ENCODE measurements around the gene BIRC5.

Gene BIRC5

DNA sequence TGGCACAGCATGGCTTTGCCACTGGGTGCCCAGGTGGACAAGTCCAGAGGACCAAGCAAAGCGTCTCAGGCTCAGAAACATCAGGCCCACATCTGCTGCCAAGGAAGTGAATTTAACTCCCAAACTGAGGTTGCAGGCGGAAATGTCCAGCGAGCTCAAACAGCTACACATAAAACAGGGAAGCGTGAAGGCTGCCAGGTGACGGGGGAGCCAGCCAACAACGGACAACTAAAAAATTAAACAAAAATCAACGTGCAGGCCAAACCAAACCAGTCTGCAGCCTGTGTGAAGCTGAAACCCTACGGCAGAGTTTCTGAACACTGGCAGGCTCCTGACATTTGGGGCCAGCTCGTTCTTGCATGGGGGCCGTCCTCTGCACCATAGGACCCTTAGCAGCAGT is 29.7 kb upstream of the BIRC5 start:
- no peak for DNase-seq (ENCODE audit: low spot score)

- no peak for DNase-seq (ENCODE audit: low spot score)
Observed at GRCh38 chr17:78184868-78185267, 29.2 kb upstream of the BIRC5 start.

- DNase-seq (ENCODE audit: low spot score), result no peak
Observed at GRCh38 chr17:78185981-78186691, 27.9 kb upstream of the BIRC5 start.

DNA sequence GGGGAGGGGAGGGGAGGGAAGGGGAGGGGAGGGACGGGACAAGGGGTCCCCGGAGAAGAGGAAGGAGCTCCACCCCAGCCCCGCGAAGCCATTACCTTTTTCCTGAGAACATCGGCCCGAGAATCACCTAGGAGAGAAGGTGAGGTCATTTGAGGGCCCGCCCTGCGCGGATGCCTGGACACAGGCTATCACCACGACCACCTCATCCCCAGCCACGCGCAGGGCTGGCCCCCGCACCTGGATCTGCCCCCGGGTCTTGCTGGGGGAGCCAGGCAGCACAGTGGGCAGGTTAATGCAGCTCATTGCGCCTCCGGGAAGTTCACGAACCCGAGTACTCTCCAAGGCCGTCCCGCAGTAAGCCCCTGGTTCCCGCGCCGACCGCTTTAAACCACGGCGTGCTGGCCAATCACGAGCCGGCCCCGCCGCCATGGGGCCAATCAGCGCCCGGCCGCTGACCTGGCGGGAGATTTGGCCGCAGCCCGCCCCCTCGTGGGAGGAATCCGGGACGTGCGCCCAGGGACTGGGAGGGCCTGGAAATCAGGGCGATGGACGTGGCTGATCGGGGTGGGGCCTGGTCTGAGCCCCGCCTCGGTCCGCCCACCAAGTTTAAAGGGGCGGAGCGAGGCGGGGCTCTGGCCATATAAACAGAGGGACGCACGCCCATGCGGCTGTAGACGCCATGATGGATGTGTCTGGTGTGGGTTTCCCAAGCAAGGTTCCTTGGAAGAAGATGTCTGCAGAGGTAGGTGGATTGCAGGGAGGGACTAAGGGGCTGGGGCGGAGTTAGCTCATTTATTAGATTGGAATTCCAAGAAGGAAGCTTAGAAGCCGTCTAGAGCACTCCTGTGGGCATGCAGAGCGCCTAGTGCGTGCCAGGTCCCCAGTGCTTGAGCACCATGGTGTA is 27.1 kb upstream of the BIRC5 start, which contains the start of the genes AFMID and TK1:
Gene AFMID, plus strand, starts transcription at position 671 of the 904 bp plus-strand sequence. Its CDS starts 9 bp downstream, at position 680.
Gene TK1, minus strand, starts transcription at position 361 of the 904 bp plus-strand sequence. Its CDS starts 58 bp downstream, at position 303.
- peak; percentile 96 for DNase-seq (ENCODE audit: low spot score)

DNA sequence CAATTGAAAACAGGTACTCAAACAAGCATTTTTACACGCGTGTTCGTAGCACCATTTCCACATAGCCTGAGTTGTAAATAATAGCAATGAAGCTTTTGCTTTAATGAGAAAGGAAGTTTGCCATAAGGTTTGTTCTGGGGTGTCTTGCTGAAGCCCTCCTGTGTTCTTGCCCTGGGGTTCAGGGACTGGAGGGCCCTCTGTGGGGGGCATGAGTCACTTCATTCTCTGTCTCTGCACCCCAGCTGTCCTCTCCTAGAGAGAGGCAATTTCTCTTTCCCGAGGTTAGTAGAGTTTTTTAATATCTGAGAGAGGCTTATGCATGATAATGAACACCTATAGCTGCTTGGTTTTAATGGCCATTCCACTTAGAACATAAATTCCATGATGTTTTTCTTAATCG is 17.3 kb upstream of the BIRC5 start:
- no peak for DNase-seq (ENCODE audit: low spot score)

DNA sequence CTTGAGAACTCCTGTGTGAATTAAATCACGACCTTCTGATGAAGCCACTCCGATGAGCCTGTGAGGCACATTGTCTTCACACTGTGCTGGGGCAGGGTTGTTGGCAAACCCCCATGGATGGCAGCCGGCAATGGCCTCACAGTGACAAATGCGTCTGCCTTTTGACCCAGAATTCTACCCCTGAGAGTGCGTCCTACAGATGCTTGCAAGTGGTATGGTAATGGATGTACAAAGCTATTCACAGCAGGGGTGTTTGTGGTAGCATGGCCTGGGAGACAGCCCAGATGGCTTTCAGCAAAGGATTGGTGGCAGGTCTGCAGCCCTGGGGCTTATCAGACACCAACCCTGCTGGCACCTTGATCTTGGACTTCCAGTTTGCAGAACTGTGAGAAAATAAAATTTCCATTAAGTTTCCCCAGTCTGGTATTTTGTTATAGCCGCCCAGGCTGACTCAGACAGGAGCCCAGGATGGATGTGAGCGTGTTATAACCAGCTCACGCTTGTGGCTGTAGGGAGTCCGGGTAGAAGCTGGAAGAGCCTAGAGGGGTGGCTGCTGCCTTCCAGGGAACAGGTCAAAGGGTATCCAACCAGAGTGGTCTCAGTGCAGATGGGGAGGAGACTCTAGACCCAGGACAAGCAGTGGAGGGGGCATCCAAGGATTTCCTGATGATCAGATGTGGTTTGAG is 16.8 kb upstream of the BIRC5 start:
- no peak for DNase-seq (ENCODE audit: low spot score)

- no peak for DNase-seq (ENCODE audit: low spot score)
Observed at GRCh38 chr17:78200451-78200850, 13.6 kb upstream of the BIRC5 start.

GRCh38 chr17:78202666-78203065 is 11.4 kb upstream of the BIRC5 start:
- DNase-seq (ENCODE audit: low spot score), result no peak

DNA sequence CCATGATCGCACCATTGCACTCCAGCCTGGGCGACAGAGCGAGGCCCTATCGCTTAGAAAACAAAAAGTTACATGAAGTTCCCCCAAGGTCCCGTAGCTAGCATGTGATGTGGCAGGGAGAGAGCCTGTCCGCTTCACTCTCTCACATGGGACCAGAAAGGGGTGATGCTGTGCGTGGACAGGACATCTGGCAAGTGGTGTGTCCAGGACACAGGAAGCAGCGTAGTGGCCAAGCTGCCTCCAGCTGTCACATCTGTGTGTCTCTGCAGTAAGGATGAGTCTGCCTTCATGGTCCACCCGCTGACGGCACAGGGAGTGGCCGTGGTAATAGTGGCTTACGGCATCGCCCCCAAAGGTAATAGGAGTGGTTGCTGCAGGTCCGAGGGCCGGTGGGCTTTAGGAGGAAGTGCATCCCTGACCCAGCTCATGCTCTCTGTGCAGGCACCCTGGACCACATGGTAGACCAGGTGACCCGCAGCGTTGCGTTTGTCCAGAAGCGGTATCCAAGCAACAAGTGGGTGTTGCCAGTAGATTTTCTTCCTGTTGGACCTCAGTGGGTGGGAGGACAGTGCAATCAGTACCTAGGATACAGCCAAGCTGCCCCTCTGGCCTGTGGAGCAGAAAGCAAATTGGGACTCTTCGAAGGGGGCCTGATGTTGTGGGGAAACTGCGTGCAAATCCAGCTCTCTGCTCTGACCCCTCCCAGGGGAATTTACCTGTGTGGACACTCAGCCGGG is 9.5 kb upstream of the BIRC5 start:
- DNase-seq (ENCODE audit: low spot score), result no peak

DNA sequence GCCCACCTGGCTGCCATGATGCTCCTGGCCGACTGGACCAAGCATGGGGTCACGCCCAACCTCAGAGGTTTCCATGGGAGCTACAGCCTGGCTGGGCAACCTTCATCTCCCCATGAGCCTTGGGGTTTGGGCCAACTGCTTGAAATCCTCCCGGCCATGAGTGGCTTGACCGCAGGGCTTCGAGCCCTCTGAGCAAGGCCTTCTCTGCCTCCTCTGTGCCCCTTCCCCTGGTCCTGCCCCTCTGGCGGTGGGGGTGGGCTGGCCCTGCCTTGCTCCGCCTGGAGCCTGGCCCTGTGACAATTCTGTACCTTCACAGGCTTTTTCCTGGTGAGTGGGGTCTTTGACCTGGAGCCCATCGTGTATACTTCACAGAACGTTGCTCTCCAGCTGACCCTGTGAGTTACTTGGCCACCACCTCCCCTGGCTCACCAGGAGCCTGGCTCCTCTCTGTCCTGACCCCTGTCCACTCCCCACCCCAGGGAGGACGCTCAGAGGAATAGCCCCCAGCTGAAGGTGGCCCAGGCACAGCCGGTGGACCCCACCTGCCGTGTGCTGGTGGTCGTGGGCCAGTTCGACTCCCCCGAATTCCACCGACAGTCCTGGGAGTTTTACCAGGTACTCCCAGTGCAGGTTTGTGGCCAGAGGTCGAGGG is 8.8 kb upstream of the BIRC5 start:
- no peak for DNase-seq (ENCODE audit: low spot score)

GRCh38 chr17:78206298-78206697 is 7.8 kb upstream of the BIRC5 start:
- DNase-seq (ENCODE audit: low spot score), result no peak

GRCh38 chr17:78208486-78208885 is 5.6 kb upstream of the BIRC5 start:
- DNase-seq (ENCODE audit: low spot score), result no peak

DNA sequence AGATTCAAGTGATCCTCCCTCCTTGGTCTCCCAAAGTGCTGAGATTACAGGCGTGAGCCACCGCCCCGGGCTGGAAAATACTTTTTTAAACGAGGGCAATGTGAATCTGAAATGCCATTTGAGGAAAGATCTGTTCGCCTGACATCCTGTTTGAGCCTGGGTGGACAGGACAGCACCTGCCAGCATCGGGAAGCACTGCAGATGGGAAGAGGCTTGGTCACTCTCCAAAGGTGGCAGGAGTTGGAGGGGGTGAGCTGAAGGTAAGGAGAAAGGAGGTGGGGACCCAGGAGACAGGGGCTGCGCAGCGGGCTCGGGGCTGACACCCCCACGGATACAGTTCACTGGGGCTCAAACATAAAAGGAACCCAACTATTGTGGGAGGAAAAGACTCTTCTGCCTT is 3.9 kb upstream of the BIRC5 start:
- no peak for DNase-seq (ENCODE audit: low spot score)

GRCh38 chr17:78211032-78211431 is 3.0 kb upstream of the BIRC5 start:
- no peak for DNase-seq (ENCODE audit: low spot score)

- DNase-seq (ENCODE audit: low spot score), result no peak
Observed at GRCh38 chr17:78214706-78215061, 631 bp downstream of the BIRC5 start.

DNA sequence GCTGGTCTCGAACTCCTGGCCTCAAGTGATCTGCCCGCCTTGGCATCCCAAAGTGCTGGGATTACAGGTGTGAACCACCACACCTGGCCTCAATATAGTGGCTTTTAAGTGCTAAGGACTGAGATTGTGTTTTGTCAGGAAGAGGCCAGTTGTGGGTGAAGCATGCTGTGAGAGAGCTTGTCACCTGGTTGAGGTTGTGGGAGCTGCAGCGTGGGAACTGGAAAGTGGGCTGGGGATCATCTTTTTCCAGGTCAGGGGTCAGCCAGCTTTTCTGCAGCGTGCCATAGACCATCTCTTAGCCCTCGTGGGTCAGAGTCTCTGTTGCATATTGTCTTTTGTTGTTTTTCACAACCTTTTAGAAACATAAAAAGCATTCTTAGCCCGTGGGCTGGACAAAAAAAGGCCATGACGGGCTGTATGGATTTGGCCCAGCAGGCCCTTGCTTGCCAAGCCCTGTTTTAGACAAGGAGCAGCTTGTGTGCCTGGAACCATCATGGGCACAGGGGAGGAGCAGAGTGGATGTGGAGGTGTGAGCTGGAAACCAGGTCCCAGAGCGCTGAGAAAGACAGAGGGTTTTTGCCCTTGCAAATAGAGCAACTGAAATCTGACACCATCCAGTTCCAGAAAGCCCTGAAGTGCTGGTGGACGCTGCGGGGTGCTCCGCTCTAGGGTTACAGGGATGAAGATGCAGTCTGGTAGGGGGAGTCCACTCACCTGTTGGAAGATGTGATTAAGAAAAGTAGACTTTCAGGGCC is 5.5 kb downstream of the BIRC5 start:
- DNase-seq (ENCODE audit: low spot score), result no peak

DNA sequence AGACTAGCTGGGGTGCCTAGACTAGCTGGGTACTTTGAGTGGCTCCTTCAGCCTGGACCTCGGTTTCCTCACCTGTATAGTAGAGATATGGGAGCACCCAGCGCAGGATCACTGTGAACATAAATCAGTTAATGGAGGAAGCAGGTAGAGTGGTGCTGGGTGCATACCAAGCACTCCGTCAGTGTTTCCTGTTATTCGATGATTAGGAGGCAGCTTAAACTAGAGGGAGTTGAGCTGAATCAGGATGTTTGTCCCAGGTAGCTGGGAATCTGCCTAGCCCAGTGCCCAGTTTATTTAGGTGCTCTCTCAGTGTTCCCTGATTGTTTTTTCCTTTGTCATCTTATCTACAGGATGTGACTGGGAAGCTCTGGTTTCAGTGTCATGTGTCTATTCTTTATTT is 9.0 kb downstream of the BIRC5 start:
- no peak for DNase-seq (ENCODE audit: low spot score)

DNA sequence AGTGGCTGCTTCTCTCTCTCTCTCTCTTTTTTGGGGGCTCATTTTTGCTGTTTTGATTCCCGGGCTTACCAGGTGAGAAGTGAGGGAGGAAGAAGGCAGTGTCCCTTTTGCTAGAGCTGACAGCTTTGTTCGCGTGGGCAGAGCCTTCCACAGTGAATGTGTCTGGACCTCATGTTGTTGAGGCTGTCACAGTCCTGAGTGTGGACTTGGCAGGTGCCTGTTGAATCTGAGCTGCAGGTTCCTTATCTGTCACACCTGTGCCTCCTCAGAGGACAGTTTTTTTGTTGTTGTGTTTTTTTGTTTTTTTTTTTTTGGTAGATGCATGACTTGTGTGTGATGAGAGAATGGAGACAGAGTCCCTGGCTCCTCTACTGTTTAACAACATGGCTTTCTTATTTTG is 9.7 kb downstream of the BIRC5 start:
- no peak for DNase-seq (ENCODE audit: low spot score)

DNA sequence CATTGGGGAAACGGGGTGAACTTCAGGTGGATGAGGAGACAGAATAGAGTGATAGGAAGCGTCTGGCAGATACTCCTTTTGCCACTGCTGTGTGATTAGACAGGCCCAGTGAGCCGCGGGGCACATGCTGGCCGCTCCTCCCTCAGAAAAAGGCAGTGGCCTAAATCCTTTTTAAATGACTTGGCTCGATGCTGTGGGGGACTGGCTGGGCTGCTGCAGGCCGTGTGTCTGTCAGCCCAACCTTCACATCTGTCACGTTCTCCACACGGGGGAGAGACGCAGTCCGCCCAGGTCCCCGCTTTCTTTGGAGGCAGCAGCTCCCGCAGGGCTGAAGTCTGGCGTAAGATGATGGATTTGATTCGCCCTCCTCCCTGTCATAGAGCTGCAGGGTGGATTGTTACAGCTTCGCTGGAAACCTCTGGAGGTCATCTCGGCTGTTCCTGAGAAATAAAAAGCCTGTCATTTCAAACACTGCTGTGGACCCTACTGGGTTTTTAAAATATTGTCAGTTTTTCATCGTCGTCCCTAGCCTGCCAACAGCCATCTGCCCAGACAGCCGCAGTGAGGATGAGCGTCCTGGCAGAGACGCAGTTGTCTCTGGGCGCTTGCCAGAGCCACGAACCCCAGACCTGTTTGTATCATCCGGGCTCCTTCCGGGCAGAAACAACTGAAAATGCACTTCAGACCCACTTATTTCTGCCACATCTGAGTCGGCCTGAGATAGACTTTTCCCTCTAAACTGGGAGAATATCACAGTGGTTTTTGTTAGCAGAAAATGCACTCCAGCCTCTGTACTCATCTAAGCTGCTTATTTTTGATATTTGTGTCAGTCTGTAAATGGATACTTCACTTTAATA is 10.4 kb downstream of the BIRC5 start:
- no peak for DNase-seq (ENCODE audit: low spot score)

Measured in putamen (tissue), 1 donor.